ENCODE measurements around the gene HOXA3.

DNA sequence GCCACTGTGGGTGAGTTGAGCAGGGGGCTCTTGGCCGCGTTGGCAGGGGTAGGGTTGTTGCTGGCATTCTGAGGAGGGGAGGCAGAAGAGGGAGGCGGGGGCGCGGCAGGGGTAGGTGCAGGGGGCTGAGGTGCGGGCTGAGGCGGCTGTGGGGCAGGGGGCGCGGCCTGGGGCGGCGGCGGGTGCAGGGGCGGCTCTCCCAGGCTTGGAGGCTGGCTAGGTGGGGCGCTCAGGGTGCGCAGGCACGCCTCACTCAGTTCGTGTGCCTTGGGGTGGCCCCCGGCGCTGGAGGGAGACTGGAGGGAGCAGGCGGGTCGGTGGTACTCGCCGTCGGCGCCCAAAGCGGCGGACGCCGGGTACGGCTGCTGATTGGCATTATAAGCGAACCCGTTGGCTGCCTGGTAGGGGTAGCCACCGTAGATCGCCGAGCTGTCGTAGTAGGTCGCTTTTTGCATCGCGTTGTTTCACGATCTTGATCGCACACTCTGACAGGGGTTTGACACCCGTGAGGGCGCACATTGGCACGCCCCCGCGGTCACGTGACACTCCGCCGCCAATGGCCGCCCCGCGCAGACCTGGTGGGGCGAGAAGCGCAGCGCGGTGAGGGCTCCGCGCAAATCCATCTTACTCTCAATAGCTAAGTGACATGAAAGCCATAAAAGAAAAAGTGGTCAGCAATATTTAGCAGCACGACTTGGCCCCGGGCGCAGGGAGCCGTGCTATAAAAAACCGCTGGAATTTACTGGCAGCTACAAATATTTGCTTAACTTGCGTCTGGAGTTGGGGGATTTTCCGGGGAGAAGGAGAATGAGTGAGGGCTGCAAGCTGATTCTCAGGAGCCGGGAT, 42.0 kb downstream of the HOXA3 start:
- TF ChIP-seq, protein P1, sequence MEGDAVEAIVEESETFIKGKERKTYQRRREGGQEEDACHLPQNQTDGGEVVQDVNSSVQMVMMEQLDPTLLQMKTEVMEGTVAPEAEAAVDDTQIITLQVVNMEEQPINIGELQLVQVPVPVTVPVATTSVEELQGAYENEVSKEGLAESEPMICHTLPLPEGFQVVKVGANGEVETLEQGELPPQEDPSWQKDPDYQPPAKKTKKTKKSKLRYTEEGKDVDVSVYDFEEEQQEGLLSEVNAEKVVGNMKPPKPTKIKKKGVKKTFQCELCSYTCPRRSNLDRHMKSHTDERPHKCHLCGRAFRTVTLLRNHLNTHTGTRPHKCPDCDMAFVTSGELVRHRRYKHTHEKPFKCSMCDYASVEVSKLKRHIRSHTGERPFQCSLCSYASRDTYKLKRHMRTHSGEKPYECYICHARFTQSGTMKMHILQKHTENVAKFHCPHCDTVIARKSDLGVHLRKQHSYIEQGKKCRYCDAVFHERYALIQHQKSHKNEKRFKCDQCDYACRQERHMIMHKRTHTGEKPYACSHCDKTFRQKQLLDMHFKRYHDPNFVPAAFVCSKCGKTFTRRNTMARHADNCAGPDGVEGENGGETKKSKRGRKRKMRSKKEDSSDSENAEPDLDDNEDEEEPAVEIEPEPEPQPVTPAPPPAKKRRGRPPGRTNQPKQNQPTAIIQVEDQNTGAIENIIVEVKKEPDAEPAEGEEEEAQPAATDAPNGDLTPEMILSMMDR (conservative IDR thresholded peaks at IDR 0.05; ENCODE audit: low read depth, low read length): no peak
- TF ChIP-seq EZH2phosphoT487 (IDR thresholded peaks at IDR 0.05; ENCODE audit: borderline replicate concordance, low read length): no peak

Measured in PC-3 (cell line).